Left ventricle myocardium inferior (tissue), 1 donor: ENCODE data around the gene TIGD2. TPM values are rescaled to one million over a fixed set of nuclear protein-coding genes. Genes with fewer than 3 reads are reported as not detected.

Source experiments
- DNase-seq: peaks from one replicate; pipeline ENCODE4 v3.0.0-alpha.2; 2020
- H3K27ac ChIP-seq: fragments of 200-600 bp; replicated peaks from 2 replicates; pipeline ENCODE4 v1.8.0; 2021
- H3K27me3 ChIP-seq: fragments of 200-600 bp; 2 replicates; pipeline ENCODE4 v1.8.0; 2021; ENCODE audit warnings: low read depth
- H3K36me3 ChIP-seq: fragments of 200-600 bp; 2 replicates; pipeline ENCODE4 v1.8.0; 2021
- H3K4me1 ChIP-seq: fragments of 200-600 bp; 2 replicates; pipeline ENCODE4 v1.8.0; 2021
- H3K4me3 ChIP-seq: fragments of 200-600 bp; 2 replicates; pipeline ENCODE4 v1.8.0; 2021; ENCODE audit warnings: mild to moderate bottlenecking, moderate library complexity
- H3K9me3 ChIP-seq: fragments of 200-600 bp; replicated peaks from 2 replicates; pipeline ENCODE4 v1.8.0; 2021
- CTCF ChIP-seq: fragments of 200-600 bp; IDR thresholded peaks from 2 replicates; pipeline ENCODE4 v1.8.0; 2021; ENCODE audit warnings: antibody characterized with exemption, mild to moderate bottlenecking, borderline replicate concordance
- intact Hi-C: fragments of 100-400 bp; cut with micrococcal nuclease; formaldehyde crosslinking; loops from one replicate; pipeline ENCODE4 v1.11.0; 2022
- total RNA-seq: library from RNA; stranded (reverse); fragmentation: NEBNext Ultra II Directional; extraction: Animal tissue kit (Norgen Biotek cat#: 25700); gene quantifications from one replicate; pipeline ENCODE4 v1.2.1, GENCODE V29; 2021
- donor health status: DM: no; HTN: yes; CAD: no; lungs with severe emphysema.

The TIGD2 gene
- total RNA-seq, 1 donor from 2014 or later: 2.0 TPM

- no peak for TF ChIP-seq CTCF
- Histone ChIP-seq H3K27ac (no peak overlapping the region), H3K27me3 (no peaks in the 10 kb centered on the region), H3K36me3 (no peaks in the 10 kb centered on the region), H3K4me3 (no peak overlapping the region), H3K4me1 (no peaks in the 10 kb centered on the region), H3K9me3 (no peaks in the 10 kb centered on the region)
- DNase-seq: no peak
- intact Hi-C loops: no loop called here
Measured at GRCh38 chr4:89156174-89156914, 45.0 kb downstream of the TIGD2 start.

- Histone ChIP-seq H3K4me3 (no peak overlapping the region), H3K36me3 (no peaks in the 10 kb centered on the region), H3K27me3 (no peaks in the 10 kb centered on the region), H3K27ac (no peak overlapping the region), H3K4me1 (no peaks in the 10 kb centered on the region), H3K9me3 (no peaks in the 10 kb centered on the region)
- DNase-seq: no peak
- TF ChIP-seq CTCF: no peak
- intact Hi-C loops: no loop called here
Measured at GRCh38 chr4:89157488-89158024, 46.2 kb downstream of the TIGD2 start.

- no peaks in the 10 kb centered on the region for H3K4me1 ChIP-seq
- H3K4me3 ChIP-seq: no peak overlapping the region
- peak; percentile 86 for TF ChIP-seq CTCF
- no peaks in the 10 kb centered on the region for H3K36me3 ChIP-seq
- no peak for DNase-seq
- no peaks in the 10 kb centered on the region for H3K27me3 ChIP-seq
- H3K9me3 ChIP-seq: no peaks in the 10 kb centered on the region
- no peak overlapping the region for H3K27ac ChIP-seq
- intact Hi-C loops: no loop called here
Measured at GRCh38 chr4:89158884-89159503, 47.7 kb downstream of the TIGD2 start.

GRCh38 chr4:89160806-89161205, 49.5 kb downstream of the TIGD2 start:
- no peaks in the 10 kb centered on the region for H3K9me3 ChIP-seq
- H3K27ac ChIP-seq: no peak overlapping the region
- DNase-seq: no peak
- no peak overlapping the region for H3K4me3 ChIP-seq
- H3K27me3 ChIP-seq: no peaks in the 10 kb centered on the region
- intact Hi-C loops: loop anchor here (10.0 kb wide), 1 partner anchor 274 kb away; no protein-coding TSS in a partner anchor
- no peaks in the 10 kb centered on the region for H3K36me3 ChIP-seq
- no peak for TF ChIP-seq CTCF
- no peaks in the 10 kb centered on the region for H3K4me1 ChIP-seq

GRCh38 chr4:89161841-89162240, 50.5 kb downstream of the TIGD2 start:
- Histone ChIP-seq H3K27me3 (no peaks in the 10 kb centered on the region), H3K36me3 (no peaks in the 10 kb centered on the region), H3K9me3 (no peaks in the 10 kb centered on the region), H3K4me3 (no peak overlapping the region), H3K27ac (no peak overlapping the region), H3K4me1 (no peaks in the 10 kb centered on the region)
- DNase-seq: no peak
- intact Hi-C loops: loop anchor here (10.0 kb wide), 1 partner anchor 273 kb away; no protein-coding TSS in a partner anchor
- no peak for TF ChIP-seq CTCF
